ENCODE data around the gene FRMD4A.

GRCh38 chr10:13699216-13699615 is 631.5 kb downstream of the FRMD4A start:
- no peak for TF ChIP-seq POLR2A (IDR thresholded peaks at IDR 0.05)
- TF ChIP-seq, protein P1, sequence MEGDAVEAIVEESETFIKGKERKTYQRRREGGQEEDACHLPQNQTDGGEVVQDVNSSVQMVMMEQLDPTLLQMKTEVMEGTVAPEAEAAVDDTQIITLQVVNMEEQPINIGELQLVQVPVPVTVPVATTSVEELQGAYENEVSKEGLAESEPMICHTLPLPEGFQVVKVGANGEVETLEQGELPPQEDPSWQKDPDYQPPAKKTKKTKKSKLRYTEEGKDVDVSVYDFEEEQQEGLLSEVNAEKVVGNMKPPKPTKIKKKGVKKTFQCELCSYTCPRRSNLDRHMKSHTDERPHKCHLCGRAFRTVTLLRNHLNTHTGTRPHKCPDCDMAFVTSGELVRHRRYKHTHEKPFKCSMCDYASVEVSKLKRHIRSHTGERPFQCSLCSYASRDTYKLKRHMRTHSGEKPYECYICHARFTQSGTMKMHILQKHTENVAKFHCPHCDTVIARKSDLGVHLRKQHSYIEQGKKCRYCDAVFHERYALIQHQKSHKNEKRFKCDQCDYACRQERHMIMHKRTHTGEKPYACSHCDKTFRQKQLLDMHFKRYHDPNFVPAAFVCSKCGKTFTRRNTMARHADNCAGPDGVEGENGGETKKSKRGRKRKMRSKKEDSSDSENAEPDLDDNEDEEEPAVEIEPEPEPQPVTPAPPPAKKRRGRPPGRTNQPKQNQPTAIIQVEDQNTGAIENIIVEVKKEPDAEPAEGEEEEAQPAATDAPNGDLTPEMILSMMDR (IDR thresholded peaks at IDR 0.05), result no peak
